SK-N-SH (cell line): Measurements from ENCODE around the gene PDE6B. TPM values are rescaled to one million over a fixed set of nuclear protein-coding genes. Genes with fewer than 3 reads are reported as not detected.

Experiments
- CTCF ChIA-PET: fragments of 300-600, 350-600 bp; formaldehyde crosslinking; extraction: SDS; loops from one replicate; lab custom pipeline; 2021; lab: Yijun Ruan, JAX
- POLR2A ChIA-PET: fragments of 350-600 bp; sonication (Branson Sonifier 250); formaldehyde crosslinking; extraction: SDS; loops from one replicate; lab custom pipeline; 2020; ENCODE audit warnings: antibody characterized with exemption, inconsistent platforms; lab: Yijun Ruan, JAX
- DNase-seq: peaks from one replicate; pipeline ENCODE4 v3.0.0; 2012
- H2AFZ ChIP-seq: fragments of 200-600 bp; sonication (generic); 2 replicates; pipeline ENCODE4 v1.8.1; 2016; ENCODE audit warnings: antibody characterized with exemption, mild to moderate bottlenecking, low read depth
- H3F3A ChIP-seq: fragments of 200-600 bp; sonication (generic); replicated peaks from 2 replicates; pipeline ENCODE3; 2016; ENCODE audit warnings: antibody characterized with exemption, mild to moderate bottlenecking; ENCODE audit not compliant: insufficient read depth
- H3K27ac ChIP-seq, 2 experiments: fragments of 200-500 bp in 1 of 2; fragments of 200-600 bp in 1 of 2; sonication (Bioruptor generic) in 1 of 2; sonication (generic), shearing (Covaris generic) in 1 of 2; 2 replicates each; pipeline versions ENCODE4 v1.5.1 to v1.6.1; 2014 to 2016; ENCODE audit warnings: low read depth in 2 of 2, inconsistent platforms in 1 of 2, low read length in 1 of 2, mild to moderate bottlenecking in 1 of 2, mixed read lengths in 1 of 2
- H3K27me3 ChIP-seq: fragments of 200-600 bp; sonication (generic), shearing (Covaris generic); 2 replicates; pipeline ENCODE4 v1.6.1; 2016; ENCODE audit warnings: mixed run types; ENCODE audit not compliant: insufficient read depth
- H3K36me3 ChIP-seq, 2 experiments: fragments of 200-500 bp in 1 of 2; fragments of 200-600 bp in 1 of 2; sonication (Bioruptor generic) in 1 of 2; sonication (generic) in 1 of 2; replicated peaks in 1 of 2; 2 replicates each; pipeline versions ENCODE3 to v1.5.1; 2014 to 2016; ENCODE audit warnings: low read length in 1 of 2, mild to moderate bottlenecking in 1 of 2; ENCODE audit not compliant: insufficient read depth in 2 of 2, control insufficient read depth in 1 of 2
- H3K4me1 ChIP-seq, 2 experiments: fragments of 200-500 bp in 1 of 2; fragments of 200-600 bp in 1 of 2; sonication (Bioruptor generic) in 1 of 2; sonication (generic), shearing (Covaris generic) in 1 of 2; 2 replicates each; pipeline versions ENCODE4 v1.5.1 to v1.6.1; 2014 to 2016; ENCODE audit warnings: low read depth in 1 of 2, low read length in 1 of 2, mixed run types in 1 of 2; ENCODE audit not compliant: insufficient read depth in 2 of 2, control insufficient read depth in 1 of 2
- H3K4me2 ChIP-seq: fragments of 200-600 bp; sonication (generic), shearing (Covaris generic); 2 replicates; pipeline ENCODE4 v1.6.1; 2017; ENCODE audit warnings: mixed run types
- H3K4me3 ChIP-seq, 2 experiments: fragments of 200-500 bp in 1 of 2; fragments of 200-600 bp in 1 of 2; sonication (Bioruptor generic) in 1 of 2; sonication (generic), shearing (Covaris generic) in 1 of 2; 2 replicates each; pipeline versions ENCODE4 v1.5.1 to v1.8.1; 2014 to 2016; ENCODE audit warnings: low read depth in 2 of 2, inconsistent platforms in 1 of 2, low read length in 1 of 2, mild to moderate bottlenecking in 1 of 2, mixed read lengths in 1 of 2, moderate library complexity in 1 of 2
- H3K79me2 ChIP-seq: fragments of 200-600 bp; sonication (generic); 2 replicates; pipeline ENCODE4 v1.8.1; 2017; ENCODE audit warnings: mild to moderate bottlenecking; ENCODE audit not compliant: insufficient read depth
- H3K9ac ChIP-seq: fragments of 200-600 bp; sonication (generic); 2 replicates; pipeline ENCODE4 v1.6.1; 2017; ENCODE audit warnings: mixed run types
- H3K9me2 ChIP-seq: fragments of 200-600 bp; sonication (generic); 2 replicates; pipeline ENCODE4 v1.6.1; 2017; ENCODE audit warnings: mixed run types
- H3K9me3 ChIP-seq: fragments of 200-600 bp; sonication (generic); 2 replicates; pipeline ENCODE4 v1.6.1; 2017; ENCODE audit warnings: mixed run types, mild to moderate bottlenecking, moderate library complexity
- H4K20me1 ChIP-seq: fragments of 200-600 bp; sonication (generic); 2 replicates; pipeline ENCODE4 v1.6.1; 2017; ENCODE audit warnings: mild to moderate bottlenecking, mixed run types; ENCODE audit not compliant: insufficient read depth
- CHD2 ChIP-seq: fragments of 150-350 bp; IDR thresholded peaks from 2 replicates; pipeline ENCODE4 v1.6.1; 2018; ENCODE audit warnings: low read length; ENCODE audit not compliant: partially characterized antibody
- EP300 ChIP-seq, 2 experiments: IDR thresholded peaks; 2 replicates each; pipeline versions ENCODE4 v1.4.0 to v1.6.1; 2012; ENCODE audit warnings: borderline replicate concordance in 1 of 2, low read depth in 1 of 2, low read length in 1 of 2
- EZH2phosphoT487 ChIP-seq: fragments of 200-600 bp; sonication (generic); IDR thresholded peaks from 2 replicates; pipeline ENCODE4 v1.6.1; 2017; ENCODE audit warnings: low read depth, mixed run types, mild to moderate bottlenecking, antibody characterized with exemption, moderate library complexity, borderline replicate concordance
- FOSL2 ChIP-seq: IDR thresholded peaks from 2 replicates; pipeline ENCODE4 v1.4.0; 2012; ENCODE audit warnings: low read depth, mild to moderate bottlenecking, moderate library complexity, borderline replicate concordance
- FOXJ3 ChIP-seq: sonication (generic); formaldehyde crosslinking; IDR thresholded peaks from 2 replicates; pipeline ENCODE4 v1.5.1; 2020; ENCODE audit warnings: mild to moderate bottlenecking, missing genetic modification reagents
- FOXM1 ChIP-seq: IDR thresholded peaks from 2 replicates; pipeline ENCODE4 v1.4.0; 2012; ENCODE audit warnings: low read depth, mild to moderate bottlenecking
- GATA2 ChIP-seq: sonication (generic); formaldehyde crosslinking; IDR thresholded peaks from 2 replicates; pipeline ENCODE4 v1.5.0; 2020; ENCODE audit warnings: mild to moderate bottlenecking, missing genetic modification reagents
- MAX ChIP-seq: IDR thresholded peaks from 2 replicates; pipeline ENCODE4 v1.4.0; 2012; ENCODE audit warnings: low read depth
- MEF2A ChIP-seq: IDR thresholded peaks from 2 replicates; pipeline ENCODE4 v1.4.0; 2012; ENCODE audit warnings: low read depth, borderline replicate concordance
- NRF1 ChIP-seq: IDR thresholded peaks from 2 replicates; pipeline ENCODE4 v1.6.1; 2012; ENCODE audit warnings: low read depth, mild to moderate bottlenecking, low read length
- POLR2AphosphoS5 ChIP-seq: IDR thresholded peaks from 2 replicates; pipeline ENCODE4 v1.6.1; 2012; ENCODE audit warnings: low read depth, low read length
- RAD21 ChIP-seq: IDR thresholded peaks from 2 replicates; pipeline ENCODE4 v1.6.1; 2012; ENCODE audit warnings: mild to moderate bottlenecking, low read length
- RCOR1 ChIP-seq: fragments of 150-350 bp; IDR thresholded peaks from 2 replicates; pipeline ENCODE4 v1.6.1; 2017; ENCODE audit warnings: antibody characterized with exemption, low read length
- RFX5 ChIP-seq: IDR thresholded peaks from 2 replicates; pipeline ENCODE4 v1.6.1; 2012; ENCODE audit warnings: mild to moderate bottlenecking, improper control_type of control experiment, low read length
- SMC3 ChIP-seq: IDR thresholded peaks from 2 replicates; pipeline ENCODE4 v1.6.1; 2012; ENCODE audit warnings: low read depth, low read length, improper control_type of control experiment
- TCF12 ChIP-seq: IDR thresholded peaks from 2 replicates; pipeline ENCODE4 v1.4.0; 2012
- YY1 ChIP-seq: IDR thresholded peaks from 2 replicates; pipeline ENCODE4 v1.4.0; 2012; ENCODE audit warnings: low read depth, mild to moderate bottlenecking
- WGBS: methylation state at CpG from one replicate; pipeline ENCODE4 v1.1.6; 2017; ENCODE audit warnings: low lambda C conversion rate; 5-methylcytosine and 5-hydroxymethylcytosine counted together
- polyA plus RNA-seq, 3 experiments: library from polyadenylated mRNA; depleted of rRNA; stranded (reverse); fragments of >200 nt; gene quantifications; 2 replicates each; pipeline ENCODE4 v1.2.3, GENCODE V29; 2012
- TF ChIP-seq, protein P1 (sequence below): fragments of 200-600 bp; sonication (generic); IDR thresholded peaks from 2 replicates; pipeline ENCODE4 v1.6.1; 2017; ENCODE audit warnings: antibody characterized with exemption, mild to moderate bottlenecking, moderate library complexity
- TF ChIP-seq, protein P2 (sequence below): IDR thresholded peaks from 2 replicates; pipeline ENCODE4 v1.4.0; 2012; ENCODE audit warnings: low read depth, borderline replicate concordance

PDE6B gene
- polyA plus RNA-seq, 1 of the 3 experiments (the other 2 are of a cell fraction): 1.2 TPM

DNA sequence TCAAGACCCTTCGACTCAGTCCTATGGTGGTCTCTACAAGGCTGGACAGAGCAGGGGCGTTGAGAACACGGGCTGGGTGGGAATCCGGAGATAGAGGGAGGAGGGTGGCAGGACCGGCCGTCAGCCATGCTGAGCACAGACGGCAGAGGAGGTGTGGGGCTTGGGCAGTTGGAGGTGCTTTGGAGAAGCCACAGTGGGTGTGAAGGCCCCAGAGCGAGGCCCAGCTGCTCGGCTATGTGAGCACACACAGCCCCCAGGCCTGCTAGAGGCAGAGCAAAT is 4.2 kb downstream of the PDE6B start:
- Histone ChIP-seq H3K4me1 (no peaks in the 10 kb centered on the region), H3K4me3 (no peak overlapping the region), H3K27ac (no peak overlapping the region), H3F3A (no peaks in the 10 kb centered on the region), H3K27me3 (no peaks in the 10 kb centered on the region), H3K9ac (no peak overlapping the region), H3K79me2 (no peaks in the 10 kb centered on the region), H3K4me2 (no peak overlapping the region), H4K20me1 (no peaks in the 10 kb centered on the region), H3K9me3 (no peaks in the 10 kb centered on the region), H3K36me3 (no peaks in the 10 kb centered on the region), H3K9me2 (no peaks in the 10 kb centered on the region), H2AFZ (no peak overlapping the region)
- POLR2A ChIA-PET: no interaction called here
- CTCF ChIA-PET: no interaction called here
- WGBS: 58% methylated on average over 8 of the region's 9 CpGs
- DNase-seq: peak; percentile 27
- TF ChIP-seq CHD2: no peak
- TF ChIP-seq NRF1: no peak
- TF ChIP-seq RCOR1: no peak
- no peak for TF ChIP-seq FOSL2
- no peak for TF ChIP-seq FOXJ3 (CRISPR knock-in tag)
- TF ChIP-seq RAD21: no peak
- no peak for TF ChIP-seq MEF2A
- TF ChIP-seq, protein P1, sequence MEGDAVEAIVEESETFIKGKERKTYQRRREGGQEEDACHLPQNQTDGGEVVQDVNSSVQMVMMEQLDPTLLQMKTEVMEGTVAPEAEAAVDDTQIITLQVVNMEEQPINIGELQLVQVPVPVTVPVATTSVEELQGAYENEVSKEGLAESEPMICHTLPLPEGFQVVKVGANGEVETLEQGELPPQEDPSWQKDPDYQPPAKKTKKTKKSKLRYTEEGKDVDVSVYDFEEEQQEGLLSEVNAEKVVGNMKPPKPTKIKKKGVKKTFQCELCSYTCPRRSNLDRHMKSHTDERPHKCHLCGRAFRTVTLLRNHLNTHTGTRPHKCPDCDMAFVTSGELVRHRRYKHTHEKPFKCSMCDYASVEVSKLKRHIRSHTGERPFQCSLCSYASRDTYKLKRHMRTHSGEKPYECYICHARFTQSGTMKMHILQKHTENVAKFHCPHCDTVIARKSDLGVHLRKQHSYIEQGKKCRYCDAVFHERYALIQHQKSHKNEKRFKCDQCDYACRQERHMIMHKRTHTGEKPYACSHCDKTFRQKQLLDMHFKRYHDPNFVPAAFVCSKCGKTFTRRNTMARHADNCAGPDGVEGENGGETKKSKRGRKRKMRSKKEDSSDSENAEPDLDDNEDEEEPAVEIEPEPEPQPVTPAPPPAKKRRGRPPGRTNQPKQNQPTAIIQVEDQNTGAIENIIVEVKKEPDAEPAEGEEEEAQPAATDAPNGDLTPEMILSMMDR: no peak
- TF ChIP-seq YY1: no peak
- no peak for TF ChIP-seq POLR2AphosphoS5
- no peak for TF ChIP-seq SMC3
- TF ChIP-seq GATA2 (CRISPR knock-in tag): no peak
- no peak for TF ChIP-seq RFX5
- no peak for TF ChIP-seq FOXM1
- TF ChIP-seq EP300 (IDR thresholded peaks at IDR 0.05; ENCODE audit: borderline replicate concordance in 1 of 2, low read depth in 1 of 2, low read length in 1 of 2): no peak
- no peak for TF ChIP-seq EZH2phosphoT487
- TF ChIP-seq MAX: no peak
- TF ChIP-seq, protein P2, sequence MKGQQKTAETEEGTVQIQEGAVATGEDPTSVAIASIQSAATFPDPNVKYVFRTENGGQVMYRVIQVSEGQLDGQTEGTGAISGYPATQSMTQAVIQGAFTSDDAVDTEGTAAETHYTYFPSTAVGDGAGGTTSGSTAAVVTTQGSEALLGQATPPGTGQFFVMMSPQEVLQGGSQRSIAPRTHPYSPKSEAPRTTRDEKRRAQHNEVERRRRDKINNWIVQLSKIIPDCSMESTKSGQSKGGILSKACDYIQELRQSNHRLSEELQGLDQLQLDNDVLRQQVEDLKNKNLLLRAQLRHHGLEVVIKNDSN: no peak
- TF ChIP-seq TCF12: no peak
